HCT116 (cell line): Measurements from ENCODE around the gene MMS22L. TPM values are rescaled to one million over a fixed set of nuclear protein-coding genes. Genes with fewer than 3 reads are reported as not detected.

Experiments
- ATAC-seq: fragments of 200-7000 bp; cut with Tn5 transposase; 2 replicates; pipeline ENCODE4 v1.9.1; 2020; ENCODE audit warnings: mild to moderate bottlenecking, moderate library complexity
- BruUV-seq: library from RNA; stranded (reverse); fragments of 400-500 nt; replicated peaks from 2 replicates; lab custom pipeline; 2021; lab: Mats Ljungman, UMichigan
- CTCF ChIA-PET: fragments of 300-600 bp; sonication (Branson Sonifier 250); formaldehyde crosslinking; loops from one replicate; lab custom pipeline; 2021; ENCODE audit warnings: antibody characterized with exemption; lab: Charles Lee
- POLR2A ChIA-PET: fragments of 300-600, 350-600 bp; sonication (Branson Sonifier 250); formaldehyde crosslinking; loops from one replicate; lab custom pipeline; 2021; ENCODE audit warnings: antibody characterized with exemption; lab: Charles Lee
- RAD21 ChIA-PET, 2 experiments: fragments of 300-600 bp; sonication (Branson Sonifier 250); formaldehyde crosslinking; loops; one replicate each; lab custom pipeline; 2023; ENCODE audit warnings: low total read pairs in 2 of 2; ENCODE audit not compliant: uncharacterized antibody in 2 of 2, unreplicated experiment in 2 of 2, low non-redundant PET in 1 of 2; lab: Charles Lee
- DNase-seq: peaks from one replicate; pipeline ENCODE4 v3.0.0-alpha.2; 2010; ENCODE audit warnings: low read depth, low spot score
- H2AFZ ChIP-seq: fragments of 200-600 bp; shearing (Covaris generic), sonication (generic); 2 replicates; pipeline ENCODE4 v1.6.1; 2017; ENCODE audit warnings: low read depth, mixed run types, mixed read lengths, antibody characterized with exemption, low read length; ENCODE audit not compliant: poor library complexity, severe bottlenecking
- H3K27ac ChIP-seq: 2 replicates; pipeline ENCODE4 v1.5.1; 2012; ENCODE audit warnings: low read depth, low read length
- H3K27me3 ChIP-seq: fragments of 200-600 bp; sonication (generic); 2 replicates; pipeline ENCODE4 v1.6.1; 2016; ENCODE audit warnings: mixed run types, low read length, mixed read lengths; ENCODE audit not compliant: insufficient read depth
- H3K36me3 ChIP-seq, 2 experiments: fragments of 200-500 bp in 1 of 2; fragments of 200-600 bp in 1 of 2; sonication (Bioruptor generic) in 1 of 2; sonication (generic) in 1 of 2; 2 replicates each; pipeline versions ENCODE4 v1.5.1 to v1.6.1; 2014 to 2016; ENCODE audit warnings: low read length in 2 of 2, inconsistent platforms in 1 of 2, mixed read lengths in 1 of 2, mixed run types in 1 of 2; ENCODE audit not compliant: insufficient read depth in 2 of 2, control insufficient read depth in 1 of 2
- H3K4me1 ChIP-seq, 2 experiments: fragments of 200-600 bp in 1 of 2; sonication (generic) in 1 of 2; 2 replicates each; pipeline versions ENCODE4 v1.5.1 to v1.6.1; 2012 to 2017; ENCODE audit warnings: low read length in 2 of 2, inconsistent platforms in 1 of 2, mild to moderate bottlenecking in 1 of 2, mixed read lengths in 1 of 2, mixed run types in 1 of 2, moderate library complexity in 1 of 2; ENCODE audit not compliant: insufficient read depth in 2 of 2, control insufficient read depth in 1 of 2
- H3K4me2 ChIP-seq: fragments of 200-600 bp; sonication (generic); 2 replicates; pipeline ENCODE4 v1.6.1; 2017; ENCODE audit warnings: mixed run types, low read length, mixed read lengths
- H3K4me3 ChIP-seq, 2 experiments: fragments of 200-600 bp in 1 of 2; sonication (generic) in 1 of 2; replicated peaks in 1 of 2; 2 replicates each; pipeline ENCODE4 v1.5.1; 2011 to 2016; ENCODE audit warnings: low read length in 2 of 2, control low read depth in 1 of 2, low read depth in 1 of 2, mild to moderate bottlenecking in 1 of 2, mixed read lengths in 1 of 2, mixed run types in 1 of 2
- H3K79me2 ChIP-seq: fragments of 200-600 bp; sonication (generic); 2 replicates; pipeline ENCODE4 v1.6.1; 2017; ENCODE audit warnings: mild to moderate bottlenecking, mixed run types, low read length, moderate library complexity, mixed read lengths; ENCODE audit not compliant: insufficient read depth
- H3K9ac ChIP-seq: fragments of 200-600 bp; sonication (generic); 2 replicates; pipeline ENCODE4 v1.6.1; 2016; ENCODE audit warnings: low read length, mixed read lengths
- H3K9me2 ChIP-seq: fragments of 200-600 bp; sonication (generic), shearing (Covaris generic); 2 replicates; pipeline ENCODE4 v1.6.1; 2017; ENCODE audit warnings: mixed run types, mild to moderate bottlenecking, moderate library complexity; ENCODE audit not compliant: insufficient read depth
- H3K9me3 ChIP-seq, 2 experiments: fragments of 200-500 bp in 1 of 2; fragments of 200-600 bp in 1 of 2; sonication (Bioruptor generic) in 1 of 2; sonication (generic) in 1 of 2; 2 replicates each; pipeline ENCODE4 v1.6.1; 2014 to 2017; ENCODE audit warnings: low read length in 2 of 2, mixed read lengths in 2 of 2, inconsistent platforms in 1 of 2, low read depth in 1 of 2, mild to moderate bottlenecking in 1 of 2, mixed run types in 1 of 2, moderate library complexity in 1 of 2; ENCODE audit not compliant: control insufficient read depth in 1 of 2, insufficient read depth in 1 of 2
- H4K20me1 ChIP-seq: fragments of 200-600 bp; sonication (generic), shearing (Covaris generic); 2 replicates; pipeline ENCODE4 v1.6.1; 2017; ENCODE audit warnings: mixed run types, mild to moderate bottlenecking, moderate library complexity; ENCODE audit not compliant: insufficient read depth
- CBX3 ChIP-seq: IDR thresholded peaks from 2 replicates; pipeline ENCODE4 v1.6.1; 2012; ENCODE audit warnings: low read depth
- EZH2 ChIP-seq: fragments of 200-600 bp; sonication (generic); IDR thresholded peaks from 2 replicates; pipeline ENCODE4 v1.6.1; 2017; ENCODE audit warnings: antibody characterized with exemption, mixed run types
- FOSL1 ChIP-seq: IDR thresholded peaks from 2 replicates; pipeline ENCODE4 v1.6.1; 2012; ENCODE audit warnings: low read depth
- JUND ChIP-seq: IDR thresholded peaks from 2 replicates; pipeline ENCODE4 v1.6.1; 2012
- MAX ChIP-seq: IDR thresholded peaks from 2 replicates; pipeline ENCODE4 v1.6.1; 2012
- POLR2A ChIP-seq: IDR thresholded peaks from 2 replicates; pipeline ENCODE4 v1.7.0; 2011; ENCODE audit warnings: borderline replicate concordance; ENCODE audit not compliant: insufficient read depth, insufficient read length; ENCODE audit errors: extremely low read depth
- POLR2AphosphoS5 ChIP-seq: IDR thresholded peaks from 2 replicates; pipeline ENCODE4 v1.6.1; 2011; ENCODE audit warnings: mild to moderate bottlenecking, low read depth, low read length, moderate library complexity
- SIN3A ChIP-seq: IDR thresholded peaks from 2 replicates; pipeline ENCODE4 v1.6.1; 2012; ENCODE audit warnings: low read depth
- TCF7L2 ChIP-seq: IDR thresholded peaks from 2 replicates; pipeline ENCODE4 v1.7.0; 2011; ENCODE audit warnings: borderline replicate concordance, inconsistent platforms; ENCODE audit not compliant: insufficient read depth, insufficient read length; ENCODE audit errors: extremely low read depth
- YY1 ChIP-seq: IDR thresholded peaks from 2 replicates; pipeline ENCODE4 v1.6.1; 2011; ENCODE audit warnings: low read length, low read depth, moderate library complexity, mild to moderate bottlenecking; ENCODE audit not compliant: insufficient replicate concordance; ENCODE audit errors: extremely low read depth
- ZBTB33 ChIP-seq: IDR thresholded peaks from 2 replicates; pipeline ENCODE4 v1.6.1; 2011; ENCODE audit warnings: mild to moderate bottlenecking, low read length, moderate library complexity; ENCODE audit not compliant: insufficient replicate concordance; ENCODE audit errors: extremely low read depth
- ZFX ChIP-seq: fragments of 450-650 bp; IDR thresholded peaks from 2 replicates; pipeline ENCODE4 v1.6.1; 2017
- intact Hi-C: fragments of 100-400 bp; cut with micrococcal nuclease; formaldehyde crosslinking; loops from 2 replicates; pipeline ENCODE4 v1.10.0; 2022
- total RNA-seq: library from RNA; stranded (reverse); gene quantifications from one replicate; pipeline ENCODE4 v1.2.1, GENCODE V29; 2021; ENCODE audit not compliant: unreplicated experiment

The MMS22L gene
- total RNA-seq, 1 experiment from 2014 or later: 44.1 TPM

- no peak overlapping the region for H3K4me3 ChIP-seq
- intact Hi-C loops: no loop called here
- no TSS peak for BruUV-seq
- no peaks in the 10 kb centered on the region for H3K27me3 ChIP-seq
- H3K36me3 ChIP-seq: no peaks in the 10 kb centered on the region
- H4K20me1 ChIP-seq: no peaks in the 10 kb centered on the region
- TF ChIP-seq JUND (no peak), MAX (no peak), ZFX (no peak), CBX3 (no peak), ZBTB33 (no peak), POLR2A (no peak), EZH2 (no peak), TCF7L2 (no peak)
- DNase-seq (no peak), ATAC-seq (no peak)
- ChIA-PET POLR2A (no interaction called here), RAD21 (no interaction called here), CTCF (no interaction called here)
- no peak overlapping the region for H3K27ac ChIP-seq
- H2AFZ ChIP-seq: no peak overlapping the region
- no peaks in the 10 kb centered on the region for H3K79me2 ChIP-seq
- no peak overlapping the region for H3K4me2 ChIP-seq
- H3K9me3 ChIP-seq: no peaks in the 10 kb centered on the region
- H3K9me2 ChIP-seq: no peaks in the 10 kb centered on the region
- H3K4me1 ChIP-seq: no peaks in the 10 kb centered on the region
- no peak overlapping the region for H3K9ac ChIP-seq
Observed at GRCh38 chr6:97110626-97111025, 172.4 kb downstream of the MMS22L start.

GRCh38 chr6:97110149-97110548 is 172.9 kb downstream of the MMS22L start:
- DNase-seq (no peak), ATAC-seq (no peak)
- no peaks in the 10 kb centered on the region for H3K27me3 ChIP-seq
- ChIA-PET POLR2A (no interaction called here), RAD21 (no interaction called here), CTCF (no interaction called here)
- no TSS peak for BruUV-seq
- intact Hi-C loops: no loop called here
- no peaks in the 10 kb centered on the region for H3K9me2 ChIP-seq
- H2AFZ ChIP-seq: no peak overlapping the region
- no peaks in the 10 kb centered on the region for H3K4me1 ChIP-seq
- H3K36me3 ChIP-seq: no peaks in the 10 kb centered on the region
- H4K20me1 ChIP-seq: no peaks in the 10 kb centered on the region
- H3K4me2 ChIP-seq: no peak overlapping the region
- no peak overlapping the region for H3K4me3 ChIP-seq
- no peak overlapping the region for H3K9ac ChIP-seq
- H3K27ac ChIP-seq: no peak overlapping the region
- H3K79me2 ChIP-seq: no peaks in the 10 kb centered on the region
- H3K9me3 ChIP-seq: no peaks in the 10 kb centered on the region
- TF ChIP-seq POLR2AphosphoS5: no peak
- no peak for TF ChIP-seq SIN3A
- TF ChIP-seq YY1: no peak
- TF ChIP-seq ZBTB33: no peak
- TF ChIP-seq POLR2A: no peak
- TF ChIP-seq FOSL1: no peak
- TF ChIP-seq, all 23 proteins: peak for 0
